Measurements from ENCODE around the gene SH3RF3.

DNA sequence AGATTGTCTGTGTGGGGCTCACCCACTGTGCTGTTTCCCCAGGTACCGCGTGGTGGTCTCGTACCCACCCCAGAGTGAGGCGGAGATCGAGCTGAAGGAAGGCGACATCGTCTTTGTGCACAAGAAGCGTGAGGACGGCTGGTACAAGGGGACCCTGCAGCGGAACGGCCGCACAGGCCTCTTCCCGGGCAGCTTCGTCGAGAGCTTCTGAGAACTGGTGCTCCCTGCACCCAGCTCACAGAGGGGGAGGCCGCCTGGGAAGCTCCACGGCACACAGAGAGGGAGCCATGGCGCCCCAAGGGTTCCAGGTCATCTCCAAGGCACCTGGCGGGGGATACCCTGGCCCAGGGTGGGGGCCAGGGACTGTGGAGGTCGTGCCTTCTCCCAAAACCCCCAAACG is 372.5 kb downstream of the SH3RF3 start:
- no peak for TF ChIP-seq POLR2AphosphoS5 (IDR thresholded peaks at IDR 0.05)
- TF ChIP-seq, protein P1, sequence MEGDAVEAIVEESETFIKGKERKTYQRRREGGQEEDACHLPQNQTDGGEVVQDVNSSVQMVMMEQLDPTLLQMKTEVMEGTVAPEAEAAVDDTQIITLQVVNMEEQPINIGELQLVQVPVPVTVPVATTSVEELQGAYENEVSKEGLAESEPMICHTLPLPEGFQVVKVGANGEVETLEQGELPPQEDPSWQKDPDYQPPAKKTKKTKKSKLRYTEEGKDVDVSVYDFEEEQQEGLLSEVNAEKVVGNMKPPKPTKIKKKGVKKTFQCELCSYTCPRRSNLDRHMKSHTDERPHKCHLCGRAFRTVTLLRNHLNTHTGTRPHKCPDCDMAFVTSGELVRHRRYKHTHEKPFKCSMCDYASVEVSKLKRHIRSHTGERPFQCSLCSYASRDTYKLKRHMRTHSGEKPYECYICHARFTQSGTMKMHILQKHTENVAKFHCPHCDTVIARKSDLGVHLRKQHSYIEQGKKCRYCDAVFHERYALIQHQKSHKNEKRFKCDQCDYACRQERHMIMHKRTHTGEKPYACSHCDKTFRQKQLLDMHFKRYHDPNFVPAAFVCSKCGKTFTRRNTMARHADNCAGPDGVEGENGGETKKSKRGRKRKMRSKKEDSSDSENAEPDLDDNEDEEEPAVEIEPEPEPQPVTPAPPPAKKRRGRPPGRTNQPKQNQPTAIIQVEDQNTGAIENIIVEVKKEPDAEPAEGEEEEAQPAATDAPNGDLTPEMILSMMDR (IDR thresholded peaks at IDR 0.05), result no peak
- TF ChIP-seq POLR2A (IDR thresholded peaks at IDR 0.05), result no peak
